Measurements from ENCODE around the gene KRTDAP. TPM values are rescaled to one million over a fixed set of nuclear protein-coding genes. Genes with fewer than 3 reads are reported as not detected.

KRTDAP gene
- total and polyA plus RNA-seq, 9 of the 15 experiments (the other 6 are each of a cell fraction or from before 2014, with no cell fraction given), result not detected

DNA sequence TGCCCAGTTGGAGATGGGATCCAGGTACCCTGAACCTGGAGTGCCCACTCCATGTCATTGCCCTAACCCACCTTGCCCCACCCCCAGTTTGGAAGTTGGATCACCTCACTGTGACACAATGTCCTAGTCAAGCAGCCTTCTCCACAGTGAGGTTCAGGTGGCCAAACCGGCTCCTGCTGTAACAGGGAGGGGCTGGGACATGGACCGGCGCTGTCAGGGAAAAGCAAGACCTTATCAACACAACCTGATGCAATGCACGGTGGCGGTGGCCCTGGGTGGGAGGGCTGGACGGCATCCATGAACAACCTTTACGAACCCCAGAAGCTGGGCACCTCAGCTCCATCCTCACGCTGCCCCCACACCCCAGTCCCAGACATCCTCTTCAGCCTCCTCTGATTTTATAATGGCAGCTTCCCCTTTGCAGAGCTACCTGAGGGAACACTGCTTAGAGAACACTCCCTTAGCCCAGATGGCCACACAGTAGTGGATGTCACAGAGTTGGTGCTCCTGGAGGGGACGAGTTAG, 1.6 kb upstream of the KRTDAP start:
- intact Hi-C loops (cut with micrococcal nuclease), result no loop called here
- ATAC-seq, result no peak
- Histone ChIP-seq H3K4me2 (ENCODE audit: insufficient read depth, low read length) (no peak overlapping the region), H3K27me3 (ENCODE audit: control insufficient read depth in 2 of 2, insufficient read depth in 2 of 2, low read length in 2 of 2) (peaks cover 54 to 85% of the 10 kb centered on the region in 2 experiments), H3K4me3 (no peak overlapping the region), H3K9me3 (replicated peaks; ENCODE audit: control insufficient read depth, insufficient read depth, low read depth, low read length) (no peaks in the 10 kb centered on the region), H2AFZ (ENCODE audit: low read depth, low read length) (no peak overlapping the region), H3K79me2 (ENCODE audit: control insufficient read depth, insufficient read depth, low read length) (no peaks in the 10 kb centered on the region), H3K36me3 (ENCODE audit: control insufficient read depth, insufficient read depth, low read length) (no peaks in the 10 kb centered on the region), H4K20me1 (replicated peaks; ENCODE audit: control insufficient read depth, insufficient read depth, low read length) (no peaks in the 10 kb centered on the region; the same call in 1 of the 2 replicates), H3K9ac (ENCODE audit: insufficient read depth in 1 of 2, low read depth in 2 of 2, low read length in 2 of 2) (no peak overlapping the region), H3K4me1 (replicated peaks in 1 of 2; ENCODE audit: control insufficient read depth in 2 of 2, insufficient read depth in 2 of 2, low read length in 2 of 2) (peaks cover 3 to 12% of the 10 kb centered on the region in 2 experiments; a peak in 2 of 5 replicates), H3K27ac (ENCODE audit: extremely low read depth, low read depth, low read length) (no peak overlapping the region), H3K9me1 (ENCODE audit: control insufficient read depth, insufficient read depth, low read length) (no peaks in the 10 kb centered on the region)
- DNase-seq (ENCODE audit: extremely low read depth in 1 of 4, low spot score in 3 of 4), result no peak
- CTCF ChIA-PET (ENCODE audit: low intra/inter-chr PET ratio), result no interaction called here
- in situ Hi-C loops (cut with MboI), result no loop called here
- 2% methylated on average over 9 of the region's 9 CpGs for WGBS (ENCODE audit: insufficient coverage, low coverage, missing lambda C conversion rate)
- POLR2A ChIA-PET, result interaction anchor here (0.6 to 1.6 kb wide), 5 partner anchors 10 to 276 kb away, joined by 3 to 4 read pairs (median 3); no protein-coding TSS in a partner anchor
- no peak for FAIRE-seq
- BruUV-seq (replicated peaks), result no TSS peak
- no peak for TF ChIP-seq SETDB1 (IDR thresholded peaks at IDR 0.05; ENCODE audit: low read length)
- TF ChIP-seq, protein P1, sequence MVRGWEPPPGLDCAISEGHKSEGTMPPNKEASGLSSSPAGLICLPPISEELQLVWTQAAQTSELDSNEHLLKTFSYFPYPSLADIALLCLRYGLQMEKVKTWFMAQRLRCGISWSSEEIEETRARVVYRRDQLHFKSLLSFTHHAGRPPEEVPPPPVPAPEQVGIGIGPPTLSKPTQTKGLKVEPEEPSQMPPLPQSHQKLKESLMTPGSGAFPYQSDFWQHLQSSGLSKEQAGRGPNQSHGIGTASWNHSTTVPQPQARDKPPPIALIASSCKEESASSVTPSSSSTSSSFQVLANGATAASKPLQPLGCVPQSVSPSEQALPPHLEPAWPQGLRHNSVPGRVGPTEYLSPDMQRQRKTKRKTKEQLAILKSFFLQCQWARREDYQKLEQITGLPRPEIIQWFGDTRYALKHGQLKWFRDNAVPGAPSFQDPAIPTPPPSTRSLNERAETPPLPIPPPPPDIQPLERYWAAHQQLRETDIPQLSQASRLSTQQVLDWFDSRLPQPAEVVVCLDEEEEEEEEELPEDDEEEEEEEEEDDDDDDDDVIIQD (CRISPR knock-in tag; IDR thresholded peaks at IDR 0.05), result no peak
- TF ChIP-seq SIX5 (IDR thresholded peaks at IDR 0.05; ENCODE audit: borderline replicate concordance in 1 of 2, insufficient read depth in 1 of 2, low read depth in 1 of 2, low read length in 2 of 2), result no peak
- TF ChIP-seq, protein P2, sequence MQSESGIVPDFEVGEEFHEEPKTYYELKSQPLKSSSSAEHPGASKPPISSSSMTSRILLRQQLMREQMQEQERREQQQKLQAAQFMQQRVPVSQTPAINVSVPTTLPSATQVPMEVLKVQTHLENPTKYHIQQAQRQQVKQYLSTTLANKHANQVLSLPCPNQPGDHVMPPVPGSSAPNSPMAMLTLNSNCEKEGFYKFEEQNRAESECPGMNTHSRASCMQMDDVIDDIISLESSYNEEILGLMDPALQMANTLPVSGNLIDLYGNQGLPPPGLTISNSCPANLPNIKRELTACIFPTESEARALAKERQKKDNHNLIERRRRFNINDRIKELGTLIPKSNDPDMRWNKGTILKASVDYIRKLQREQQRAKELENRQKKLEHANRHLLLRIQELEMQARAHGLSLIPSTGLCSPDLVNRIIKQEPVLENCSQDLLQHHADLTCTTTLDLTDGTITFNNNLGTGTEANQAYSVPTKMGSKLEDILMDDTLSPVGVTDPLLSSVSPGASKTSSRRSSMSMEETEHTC (IDR thresholded peaks at IDR 0.05), result no peak
- no peak for TF ChIP-seq SRSF9 (IDR thresholded peaks at IDR 0.05; ENCODE audit: borderline replicate concordance, low read depth, low read length)
- no peak for TF ChIP-seq POLR2B (IDR thresholded peaks at IDR 0.05; ENCODE audit: low read depth, partially characterized antibody)
- TF ChIP-seq BMI1 (IDR thresholded peaks at IDR 0.05; ENCODE audit: low read length), result no peak
- no peak for TF ChIP-seq ILF3 (IDR thresholded peaks at IDR 0.05; ENCODE audit: borderline replicate concordance)
- TF ChIP-seq CC2D1A (IDR thresholded peaks at IDR 0.05), result no peak
- TF ChIP-seq EZH2 (IDR thresholded peaks at IDR 0.05; ENCODE audit: borderline replicate concordance, low read depth, low read length), result no peak
- no peak for TF ChIP-seq CBX8 (IDR thresholded peaks at IDR 0.05; ENCODE audit: borderline replicate concordance, extremely low read depth, low read depth, low read length, poor library complexity, severe bottlenecking)
- TF ChIP-seq JUNB (CRISPR knock-in tag; conservative IDR thresholded peaks at IDR 0.05), result no peak
- TF ChIP-seq DMBX1 (CRISPR knock-in tag; IDR thresholded peaks at IDR 0.05; ENCODE audit: borderline replicate concordance), result no peak
- TF ChIP-seq TCFL5 (CRISPR knock-in tag; conservative IDR thresholded peaks at IDR 0.05), result no peak
- TF ChIP-seq, protein P3, sequence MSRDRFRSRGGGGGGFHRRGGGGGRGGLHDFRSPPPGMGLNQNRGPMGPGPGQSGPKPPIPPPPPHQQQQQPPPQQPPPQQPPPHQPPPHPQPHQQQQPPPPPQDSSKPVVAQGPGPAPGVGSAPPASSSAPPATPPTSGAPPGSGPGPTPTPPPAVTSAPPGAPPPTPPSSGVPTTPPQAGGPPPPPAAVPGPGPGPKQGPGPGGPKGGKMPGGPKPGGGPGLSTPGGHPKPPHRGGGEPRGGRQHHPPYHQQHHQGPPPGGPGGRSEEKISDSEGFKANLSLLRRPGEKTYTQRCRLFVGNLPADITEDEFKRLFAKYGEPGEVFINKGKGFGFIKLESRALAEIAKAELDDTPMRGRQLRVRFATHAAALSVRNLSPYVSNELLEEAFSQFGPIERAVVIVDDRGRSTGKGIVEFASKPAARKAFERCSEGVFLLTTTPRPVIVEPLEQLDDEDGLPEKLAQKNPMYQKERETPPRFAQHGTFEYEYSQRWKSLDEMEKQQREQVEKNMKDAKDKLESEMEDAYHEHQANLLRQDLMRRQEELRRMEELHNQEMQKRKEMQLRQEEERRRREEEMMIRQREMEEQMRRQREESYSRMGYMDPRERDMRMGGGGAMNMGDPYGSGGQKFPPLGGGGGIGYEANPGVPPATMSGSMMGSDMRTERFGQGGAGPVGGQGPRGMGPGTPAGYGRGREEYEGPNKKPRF (IDR thresholded peaks at IDR 0.05; ENCODE audit: low read depth, low read length), result no peak
- TF ChIP-seq, protein P4, sequence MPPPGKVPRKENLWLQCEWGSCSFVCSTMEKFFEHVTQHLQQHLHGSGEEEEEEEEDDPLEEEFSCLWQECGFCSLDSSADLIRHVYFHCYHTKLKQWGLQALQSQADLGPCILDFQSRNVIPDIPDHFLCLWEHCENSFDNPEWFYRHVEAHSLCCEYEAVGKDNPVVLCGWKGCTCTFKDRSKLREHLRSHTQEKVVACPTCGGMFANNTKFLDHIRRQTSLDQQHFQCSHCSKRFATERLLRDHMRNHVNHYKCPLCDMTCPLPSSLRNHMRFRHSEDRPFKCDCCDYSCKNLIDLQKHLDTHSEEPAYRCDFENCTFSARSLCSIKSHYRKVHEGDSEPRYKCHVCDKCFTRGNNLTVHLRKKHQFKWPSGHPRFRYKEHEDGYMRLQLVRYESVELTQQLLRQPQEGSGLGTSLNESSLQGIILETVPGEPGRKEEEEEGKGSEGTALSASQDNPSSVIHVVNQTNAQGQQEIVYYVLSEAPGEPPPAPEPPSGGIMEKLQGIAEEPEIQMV (tag; conservative IDR thresholded peaks at IDR 0.05; ENCODE audit: low read depth), result no peak

Measured in K562 (cell line).